ENCODE data around the gene IQCB1. TPM values are rescaled to one million over a fixed set of nuclear protein-coding genes. Genes with fewer than 3 reads are reported as not detected.

IQCB1 gene
- total and polyA plus RNA-seq, 9 of the 15 experiments (the other 6 are each of a cell fraction or from before 2014, with no cell fraction given): 21.1 to 38.1 (median 27.5) TPM

DNA sequence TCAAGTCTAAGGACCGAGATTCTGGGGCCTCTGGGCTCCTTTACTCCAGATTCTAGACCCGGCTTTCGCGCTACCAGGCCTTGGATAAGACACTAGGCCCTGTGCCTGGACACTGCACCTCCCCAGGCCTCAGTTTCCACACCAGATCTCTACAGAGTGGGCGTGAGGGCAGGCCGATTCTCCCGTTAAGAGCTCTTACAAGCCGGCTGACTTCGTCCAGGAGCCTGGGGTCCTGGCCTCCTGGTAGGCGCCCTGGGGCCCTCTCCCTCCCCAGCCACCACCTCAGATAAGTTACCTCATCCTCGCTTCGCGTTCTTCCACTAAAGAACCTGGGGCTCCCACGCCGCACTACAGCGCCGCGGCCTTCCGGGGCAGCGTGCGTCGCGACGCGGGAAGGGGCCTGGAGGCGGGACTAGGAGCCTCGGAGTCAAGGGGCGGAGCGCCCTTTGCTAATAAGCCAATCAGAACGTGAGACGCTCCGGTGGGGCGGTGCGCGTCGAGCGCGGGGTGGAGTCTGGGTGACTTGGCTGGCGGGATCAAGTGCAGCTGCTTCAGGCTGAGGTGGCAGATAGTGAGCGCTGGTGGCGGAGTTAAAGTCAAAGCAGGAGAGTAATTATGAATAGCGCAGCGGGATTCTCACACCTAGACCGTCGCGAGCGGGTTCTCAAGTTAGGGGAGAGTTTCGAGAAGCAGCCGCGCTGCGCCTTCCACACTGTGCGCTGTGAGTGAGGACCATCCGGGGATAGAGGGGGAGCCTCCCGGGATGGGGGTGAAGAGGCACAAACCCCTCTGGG, at the start of gene IQCB1, which contains the start of gene EAF2 (continued):
- TF ChIP-seq MAFF (IDR thresholded peaks at IDR 0.05; ENCODE audit: low read length) (no peak), RNF2 (IDR thresholded peaks at IDR 0.05) (peak; percentile 71; the same call in 1 of the 2 replicates), TBL1XR1 (IDR thresholded peaks at IDR 0.05; ENCODE audit: low read length in 2 of 2) (no peak), SIRT6 (IDR thresholded peaks at IDR 0.05; ENCODE audit: low read depth, low read length) (no peak), PHF20 (IDR thresholded peaks at IDR 0.05; ENCODE audit: partially characterized antibody) (peak; percentile 73), NCOR1 (IDR thresholded peaks at IDR 0.05) (no peak), ZKSCAN1 (IDR thresholded peaks at IDR 0.05; ENCODE audit: low read depth, low read length) (0 out of 2 replicates have a peak, but pooled peaks have one; percentile 30), CREB1 (IDR thresholded peaks at IDR 0.05) (peak; percentile 66), CREB1 (CRISPR knock-in tag; IDR thresholded peaks at IDR 0.05) (peak; percentile 62; the same call in 1 of the 2 replicates), ETV1 (tag; conservative IDR thresholded peaks at IDR 0.05; ENCODE audit: low read depth) (no peak; the same call in 1 of the 2 replicates), KAT8 (IDR thresholded peaks at IDR 0.05; ENCODE audit: low read depth) (no peak), ZNF785 (CRISPR knock-in tag; IDR thresholded peaks at IDR 0.05) (no peak), TAF15 (IDR thresholded peaks at IDR 0.05; ENCODE audit: low read depth, low read length) (no peak), SIN3B (IDR thresholded peaks at IDR 0.05; ENCODE audit: low read depth) (no peak), XRCC5 (IDR thresholded peaks at IDR 0.05; ENCODE audit: low read depth, low read length) (no peak), POLR2B (IDR thresholded peaks at IDR 0.05; ENCODE audit: low read depth, partially characterized antibody) (peak; percentile 58), HDAC8 (tag; IDR thresholded peaks at IDR 0.05) (no peak), NFRKB (IDR thresholded peaks at IDR 0.05; ENCODE audit: low read depth) (no peak; the same call in 1 of the 2 replicates), TAL1 (IDR thresholded peaks at IDR 0.05) (peak; percentile 13; the same call in 1 of the 2 replicates), RBM39 (optimal IDR thresholded peaks at IDR 0.05; ENCODE audit: low read depth, low read length) (no peak), RBFOX2 (IDR thresholded peaks at IDR 0.05; ENCODE audit: low read depth, low read length) (peak; percentile 95), CSDE1 (IDR thresholded peaks at IDR 0.05) (no peak), ZNF696 (CRISPR knock-in tag; conservative IDR thresholded peaks at IDR 0.05) (no peak), PHTF2 (CRISPR knock-in tag; IDR thresholded peaks at IDR 0.05) (no peak)
- TF ChIP-seq, protein P1, sequence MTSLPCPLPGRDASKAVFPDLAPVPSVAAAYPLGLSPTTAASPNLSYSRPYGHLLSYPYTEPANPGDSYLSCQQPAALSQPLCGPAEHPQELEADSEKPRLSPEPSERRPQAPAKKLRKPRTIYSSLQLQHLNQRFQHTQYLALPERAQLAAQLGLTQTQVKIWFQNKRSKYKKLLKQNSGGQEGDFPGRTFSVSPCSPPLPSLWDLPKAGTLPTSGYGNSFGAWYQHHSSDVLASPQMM (CRISPR knock-in tag; IDR thresholded peaks at IDR 0.05): no peak
- TF ChIP-seq, protein P2, sequence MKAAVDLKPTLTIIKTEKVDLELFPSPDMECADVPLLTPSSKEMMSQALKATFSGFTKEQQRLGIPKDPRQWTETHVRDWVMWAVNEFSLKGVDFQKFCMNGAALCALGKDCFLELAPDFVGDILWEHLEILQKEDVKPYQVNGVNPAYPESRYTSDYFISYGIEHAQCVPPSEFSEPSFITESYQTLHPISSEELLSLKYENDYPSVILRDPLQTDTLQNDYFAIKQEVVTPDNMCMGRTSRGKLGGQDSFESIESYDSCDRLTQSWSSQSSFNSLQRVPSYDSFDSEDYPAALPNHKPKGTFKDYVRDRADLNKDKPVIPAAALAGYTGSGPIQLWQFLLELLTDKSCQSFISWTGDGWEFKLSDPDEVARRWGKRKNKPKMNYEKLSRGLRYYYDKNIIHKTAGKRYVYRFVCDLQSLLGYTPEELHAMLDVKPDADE (conservative IDR thresholded peaks at IDR 0.05; ENCODE audit: control insufficient read depth, low read depth, low read length): no peak
- TF ChIP-seq, protein P3, sequence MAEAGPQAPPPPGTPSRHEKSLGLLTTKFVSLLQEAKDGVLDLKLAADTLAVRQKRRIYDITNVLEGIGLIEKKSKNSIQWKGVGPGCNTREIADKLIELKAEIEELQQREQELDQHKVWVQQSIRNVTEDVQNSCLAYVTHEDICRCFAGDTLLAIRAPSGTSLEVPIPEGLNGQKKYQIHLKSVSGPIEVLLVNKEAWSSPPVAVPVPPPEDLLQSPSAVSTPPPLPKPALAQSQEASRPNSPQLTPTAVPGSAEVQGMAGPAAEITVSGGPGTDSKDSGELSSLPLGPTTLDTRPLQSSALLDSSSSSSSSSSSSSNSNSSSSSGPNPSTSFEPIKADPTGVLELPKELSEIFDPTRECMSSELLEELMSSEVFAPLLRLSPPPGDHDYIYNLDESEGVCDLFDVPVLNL (CRISPR knock-in tag; IDR thresholded peaks at IDR 0.05; ENCODE audit: low read depth): no peak
- TF ChIP-seq, protein P4, sequence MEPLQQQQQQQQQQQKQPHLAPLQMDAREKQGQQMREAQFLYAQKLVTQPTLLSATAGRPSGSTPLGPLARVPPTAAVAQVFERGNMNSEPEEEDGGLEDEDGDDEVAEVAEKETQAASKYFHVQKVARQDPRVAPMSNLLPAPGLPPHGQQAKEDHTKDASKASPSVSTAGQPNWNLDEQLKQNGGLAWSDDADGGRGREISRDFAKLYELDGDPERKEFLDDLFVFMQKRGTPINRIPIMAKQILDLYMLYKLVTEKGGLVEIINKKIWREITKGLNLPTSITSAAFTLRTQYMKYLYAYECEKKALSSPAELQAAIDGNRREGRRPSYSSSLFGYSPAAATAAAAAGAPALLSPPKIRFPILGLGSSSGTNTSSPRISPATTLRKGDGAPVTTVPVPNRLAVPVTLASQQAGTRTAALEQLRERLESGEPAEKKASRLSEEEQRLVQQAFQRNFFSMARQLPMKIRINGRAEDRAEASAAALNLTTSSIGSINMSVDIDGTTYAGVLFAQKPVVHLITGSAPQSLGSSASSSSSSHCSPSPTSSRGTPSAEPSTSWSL (CRISPR knock-in tag; IDR thresholded peaks at IDR 0.05; ENCODE audit: borderline replicate concordance): no peak

Measured in K562 (cell line).